Measurements from ENCODE around the gene ANKRD30B. TPM values are rescaled to one million over a fixed set of nuclear protein-coding genes. Genes with fewer than 3 reads are reported as not detected.
"Not testable (repeated sequence)": the region's sequence is repeated elsewhere in the genome, so short reads cannot be mapped to it uniquely, and the experiment has no call there.

ANKRD30B gene, protein sequence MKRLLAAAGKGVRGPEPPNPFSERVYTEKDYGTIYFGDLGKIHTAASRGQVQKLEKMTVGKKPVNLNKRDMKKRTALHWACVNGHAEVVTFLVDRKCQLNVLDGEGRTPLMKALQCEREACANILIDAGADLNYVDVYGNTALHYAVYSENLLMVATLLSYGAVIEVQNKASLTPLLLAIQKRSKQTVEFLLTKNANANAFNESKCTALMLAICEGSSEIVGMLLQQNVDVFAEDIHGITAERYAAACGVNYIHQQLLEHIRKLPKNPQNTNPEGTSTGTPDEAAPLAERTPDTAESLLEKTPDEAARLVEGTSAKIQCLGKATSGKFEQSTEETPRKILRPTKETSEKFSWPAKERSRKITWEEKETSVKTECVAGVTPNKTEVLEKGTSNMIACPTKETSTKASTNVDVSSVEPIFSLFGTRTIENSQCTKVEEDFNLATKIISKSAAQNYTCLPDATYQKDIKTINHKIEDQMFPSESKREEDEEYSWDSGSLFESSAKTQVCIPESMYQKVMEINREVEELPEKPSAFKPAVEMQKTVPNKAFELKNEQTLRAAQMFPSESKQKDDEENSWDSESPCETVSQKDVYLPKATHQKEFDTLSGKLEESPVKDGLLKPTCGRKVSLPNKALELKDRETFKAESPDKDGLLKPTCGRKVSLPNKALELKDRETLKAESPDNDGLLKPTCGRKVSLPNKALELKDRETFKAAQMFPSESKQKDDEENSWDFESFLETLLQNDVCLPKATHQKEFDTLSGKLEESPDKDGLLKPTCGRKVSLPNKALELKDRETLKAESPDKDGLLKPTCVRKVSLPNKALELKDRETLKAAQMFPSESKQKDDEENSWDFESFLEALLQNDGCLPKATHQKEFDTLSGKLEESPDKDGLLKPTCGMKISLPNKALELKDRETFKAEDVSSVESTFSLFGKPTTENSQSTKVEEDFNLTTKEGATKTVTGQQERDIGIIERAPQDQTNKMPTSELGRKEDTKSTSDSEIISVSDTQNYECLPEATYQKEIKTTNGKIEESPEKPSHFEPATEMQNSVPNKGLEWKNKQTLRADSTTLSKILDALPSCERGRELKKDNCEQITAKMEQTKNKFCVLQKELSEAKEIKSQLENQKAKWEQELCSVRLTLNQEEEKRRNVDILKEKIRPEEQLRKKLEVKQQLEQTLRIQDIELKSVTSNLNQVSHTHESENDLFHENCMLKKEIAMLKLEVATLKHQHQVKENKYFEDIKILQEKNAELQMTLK (N-terminal part only)
- 0.11 TPM for polyA plus RNA-seq (2013, experiment 1 of 4)
- 0.14 TPM for polyA plus RNA-seq (2013, experiment 2 of 4)
- 0.16 TPM for polyA plus RNA-seq (2013, experiment 3 of 4)
- 0.04 TPM for polyA plus RNA-seq (2013, experiment 4 of 4)

GRCh38 chr18:14747513-14748474, at the start of gene ANKRD30B:
Gene ANKRD30B (plus strand): TSS chr18:14748172. CDS start chr18:14748420, 248 bp downstream.
- peak within 1 kb of the TSS; percentile 4 for H3K4me3 ChIP-seq (ENCODE audit: insufficient read depth, low read depth, low read length)
- no peaks in the 10 kb centered on the region for H3K9me3 ChIP-seq (ENCODE audit: control insufficient read depth, low read length)
- peaks cover 14% of the 10 kb centered on the region for H3K27me3 ChIP-seq (ENCODE audit: control insufficient read depth, insufficient read depth, low read length, poor library complexity, severe bottlenecking)
- 67 to 68% methylated on average over 79 of the region's 79 CpGs for WGBS, 2 experiments
- H3K36me3 ChIP-seq (ENCODE audit: control insufficient read depth, insufficient read depth, low read length), result no peaks in the 10 kb centered on the region
- no peaks in the 10 kb centered on the region for H3K4me1 ChIP-seq (ENCODE audit: control insufficient read depth, insufficient read depth, low read length)
- H3K27ac ChIP-seq (ENCODE audit: insufficient read depth, low read depth, low read length, poor library complexity, severe bottlenecking), result no peak within 1 kb of the TSS

DNA sequence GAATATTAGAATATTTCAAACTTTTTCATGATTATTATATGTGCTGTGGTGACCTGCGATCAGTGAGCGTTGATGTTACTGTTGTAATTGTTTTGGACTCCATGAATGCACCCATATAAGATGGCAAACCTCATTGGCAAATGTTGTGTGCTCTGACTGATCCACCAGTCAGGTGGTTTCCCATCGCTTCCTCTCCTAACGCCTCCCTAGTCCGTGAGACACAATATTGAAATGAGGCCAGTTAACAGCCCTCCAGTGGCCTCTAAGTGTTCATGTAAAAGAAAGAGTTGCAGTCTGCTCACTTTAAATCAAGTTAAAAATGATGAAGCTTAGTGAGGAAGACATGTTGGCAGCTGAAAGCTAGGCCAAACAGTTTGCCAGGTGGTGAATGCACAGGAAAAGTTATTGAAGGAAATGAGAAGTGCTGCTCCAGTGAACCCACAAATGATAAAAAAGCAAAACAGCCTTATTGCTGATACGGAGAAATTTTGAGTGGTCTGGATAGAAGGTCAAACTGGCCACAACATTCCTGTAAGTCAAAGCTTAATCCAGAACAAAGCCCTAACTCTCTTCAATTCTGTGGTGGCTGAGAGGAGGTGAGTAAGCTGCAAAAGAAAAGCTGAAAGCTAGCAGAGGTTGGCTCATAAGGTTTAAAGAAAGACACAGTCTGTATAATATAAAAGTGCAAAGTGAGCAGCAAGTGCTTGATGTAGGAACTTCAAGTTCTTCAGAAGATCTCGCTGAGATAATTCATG, 46.5 kb upstream of the ANKRD30B start:
- WGBS, 2 experiments, result 78 to 89% methylated on average over 6 to 7 of the region's 7 CpGs
- H3K27ac ChIP-seq (ENCODE audit: insufficient read depth, low read depth, low read length, poor library complexity, severe bottlenecking); H3K27me3 ChIP-seq (ENCODE audit: control insufficient read depth, insufficient read depth, low read length, poor library complexity, severe bottlenecking); H3K9me3 ChIP-seq (ENCODE audit: control insufficient read depth, low read length); H3K4me1 ChIP-seq (ENCODE audit: control insufficient read depth, insufficient read depth, low read length); H3K4me3 ChIP-seq (ENCODE audit: insufficient read depth, low read depth, low read length); H3K36me3 ChIP-seq (ENCODE audit: control insufficient read depth, insufficient read depth, low read length): not testable (repeated sequence)

- not testable (repeated sequence) for H3K4me3 ChIP-seq (ENCODE audit: insufficient read depth, low read depth, low read length); H3K9me3 ChIP-seq (ENCODE audit: control insufficient read depth, low read length); H3K27ac ChIP-seq (ENCODE audit: insufficient read depth, low read depth, low read length, poor library complexity, severe bottlenecking); H3K4me1 ChIP-seq (ENCODE audit: control insufficient read depth, insufficient read depth, low read length); H3K36me3 ChIP-seq (ENCODE audit: control insufficient read depth, insufficient read depth, low read length); H3K27me3 ChIP-seq (ENCODE audit: control insufficient read depth, insufficient read depth, low read length, poor library complexity, severe bottlenecking)
- WGBS, 2 experiments, result 25 to 29% methylated on average over 1 of the region's 2 CpGs
These were observed 38.2 kb upstream of the ANKRD30B start for GRCh38 chr18:14709761-14710160.

- H3K4me3 ChIP-seq (ENCODE audit: insufficient read depth, low read depth, low read length); H3K27ac ChIP-seq (ENCODE audit: insufficient read depth, low read depth, low read length, poor library complexity, severe bottlenecking); H3K36me3 ChIP-seq (ENCODE audit: control insufficient read depth, insufficient read depth, low read length); H3K4me1 ChIP-seq (ENCODE audit: control insufficient read depth, insufficient read depth, low read length); H3K9me3 ChIP-seq (ENCODE audit: control insufficient read depth, low read length); H3K27me3 ChIP-seq (ENCODE audit: control insufficient read depth, insufficient read depth, low read length, poor library complexity, severe bottlenecking): not testable (repeated sequence)
These were observed 26.4 kb upstream of the ANKRD30B start for GRCh38 chr18:14721569-14721968.

DNA sequence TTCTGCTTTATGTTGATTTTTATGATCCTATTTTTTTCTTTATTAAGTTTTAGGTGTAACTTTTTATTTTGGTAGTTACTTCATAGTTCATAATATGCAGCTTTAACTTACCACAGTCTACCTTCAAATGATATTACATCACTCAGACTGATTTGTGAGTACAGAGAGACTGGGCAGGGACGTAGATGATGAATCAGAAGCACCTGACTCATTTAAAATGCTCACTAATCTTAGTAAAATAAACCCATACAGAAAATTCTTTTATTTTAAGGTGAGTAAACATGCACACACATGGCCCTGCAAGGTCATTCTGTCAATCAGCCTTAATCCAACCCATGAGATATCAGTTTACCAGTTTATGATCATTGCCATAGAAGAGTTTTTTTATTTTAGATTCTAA, 8.9 kb upstream of the ANKRD30B start:
- not testable (repeated sequence) for H3K9me3 ChIP-seq (ENCODE audit: control insufficient read depth, low read length); H3K4me3 ChIP-seq (ENCODE audit: insufficient read depth, low read depth, low read length); H3K27me3 ChIP-seq (ENCODE audit: control insufficient read depth, insufficient read depth, low read length, poor library complexity, severe bottlenecking); H3K4me1 ChIP-seq (ENCODE audit: control insufficient read depth, insufficient read depth, low read length); H3K27ac ChIP-seq (ENCODE audit: insufficient read depth, low read depth, low read length, poor library complexity, severe bottlenecking); H3K36me3 ChIP-seq (ENCODE audit: control insufficient read depth, insufficient read depth, low read length)
- 44 to 70% methylated on average over 1 of the region's 1 CpG for WGBS, 2 experiments

GRCh38 chr18:14746897-14747296, 1.1 kb upstream of the ANKRD30B start:
- Histone ChIP-seq H3K27me3 (ENCODE audit: control insufficient read depth, insufficient read depth, low read length, poor library complexity, severe bottlenecking) (peaks cover 14% of the 10 kb centered on the region), H3K4me1 (ENCODE audit: control insufficient read depth, insufficient read depth, low read length) (no peaks in the 10 kb centered on the region), H3K36me3 (ENCODE audit: control insufficient read depth, insufficient read depth, low read length) (no peaks in the 10 kb centered on the region), H3K27ac (ENCODE audit: insufficient read depth, low read depth, low read length, poor library complexity, severe bottlenecking) (no peak overlapping the region), H3K4me3 (ENCODE audit: insufficient read depth, low read depth, low read length) (no peak overlapping the region), H3K9me3 (ENCODE audit: control insufficient read depth, low read length) (no peaks in the 10 kb centered on the region)
- 89 to 92% methylated on average over 15 to 16 of the region's 18 CpGs for WGBS, 2 experiments

DNA sequence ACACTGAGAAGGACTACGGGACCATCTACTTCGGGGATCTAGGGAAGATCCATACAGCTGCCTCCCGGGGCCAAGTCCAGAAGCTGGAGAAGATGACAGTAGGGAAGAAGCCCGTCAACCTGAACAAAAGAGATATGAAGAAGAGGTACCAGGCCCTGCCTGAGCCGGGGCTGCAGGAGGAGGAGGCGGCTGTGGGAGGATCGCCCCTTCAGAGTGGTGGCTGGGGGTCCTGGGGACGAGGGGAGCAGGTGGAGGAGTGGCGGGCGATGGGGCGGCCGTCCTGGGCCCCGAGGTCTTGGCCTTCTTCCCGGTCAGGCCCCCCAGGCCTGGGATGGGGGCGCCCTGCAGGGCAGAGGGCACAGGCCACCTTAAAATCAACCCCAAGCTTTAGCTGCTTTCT, 524 bp downstream of the ANKRD30B start:
- Histone ChIP-seq H3K27ac (ENCODE audit: insufficient read depth, low read depth, low read length, poor library complexity, severe bottlenecking) (no peak overlapping the region), H3K4me3 (ENCODE audit: insufficient read depth, low read depth, low read length) (no peak overlapping the region), H3K4me1 (ENCODE audit: control insufficient read depth, insufficient read depth, low read length) (no peaks in the 10 kb centered on the region), H3K36me3 (ENCODE audit: control insufficient read depth, insufficient read depth, low read length) (no peaks in the 10 kb centered on the region), H3K27me3 (ENCODE audit: control insufficient read depth, insufficient read depth, low read length, poor library complexity, severe bottlenecking) (peaks cover 14% of the 10 kb centered on the region), H3K9me3 (ENCODE audit: control insufficient read depth, low read length) (no peaks in the 10 kb centered on the region)
- 71 to 74% methylated on average over 14 to 15 of the region's 15 CpGs for WGBS, 2 experiments

GRCh38 chr18:14763566-14763965, 15.6 kb downstream of the ANKRD30B start:
- not testable (repeated sequence) for H3K9me3 ChIP-seq (ENCODE audit: control insufficient read depth, low read length); H3K36me3 ChIP-seq (ENCODE audit: control insufficient read depth, insufficient read depth, low read length); H3K4me3 ChIP-seq (ENCODE audit: insufficient read depth, low read depth, low read length); H3K27ac ChIP-seq (ENCODE audit: insufficient read depth, low read depth, low read length, poor library complexity, severe bottlenecking); H3K4me1 ChIP-seq (ENCODE audit: control insufficient read depth, insufficient read depth, low read length); H3K27me3 ChIP-seq (ENCODE audit: control insufficient read depth, insufficient read depth, low read length, poor library complexity, severe bottlenecking)
- WGBS, 2 experiments, result 83 to 86% methylated on average over 5 of the region's 5 CpGs

- no peaks in the 10 kb centered on the region for H3K27me3 ChIP-seq (ENCODE audit: control insufficient read depth, insufficient read depth, low read length, poor library complexity, severe bottlenecking)
- H3K27ac ChIP-seq (ENCODE audit: insufficient read depth, low read depth, low read length, poor library complexity, severe bottlenecking), result no peak overlapping the region
- no peaks in the 10 kb centered on the region for H3K9me3 ChIP-seq (ENCODE audit: control insufficient read depth, low read length)
- H3K36me3 ChIP-seq (ENCODE audit: control insufficient read depth, insufficient read depth, low read length), result no peaks in the 10 kb centered on the region
- no peak overlapping the region for H3K4me3 ChIP-seq (ENCODE audit: insufficient read depth, low read depth, low read length)
- no peaks in the 10 kb centered on the region for H3K4me1 ChIP-seq (ENCODE audit: control insufficient read depth, insufficient read depth, low read length)
These were observed 19.5 kb downstream of the ANKRD30B start for GRCh38 chr18:14767474-14767873.
